Mesendoderm (in vitro differentiated cells): ENCODE data around the gene DIP2A.

Source experiments
- DNase-seq: peaks from one replicate; pipeline ENCODE4 v3.0.0; 2013
- H2AK5ac ChIP-seq: 2 replicates; pipeline ENCODE4 v1.6.1; 2013; ENCODE audit warnings: low read length, inconsistent platforms
- H2BK120ac ChIP-seq: 2 replicates; pipeline ENCODE4 v1.6.1; 2013; ENCODE audit warnings: low read depth, mild to moderate bottlenecking, low read length, moderate library complexity, mixed read lengths
- H2BK15ac ChIP-seq: replicated peaks from 2 replicates; pipeline ENCODE4 v1.6.1; 2013; ENCODE audit warnings: low read depth, mild to moderate bottlenecking, moderate library complexity
- H2BK5ac ChIP-seq: 2 replicates; pipeline ENCODE4 v1.6.1; 2013; ENCODE audit warnings: low read length, inconsistent platforms
- H3K18ac ChIP-seq: 2 replicates; pipeline ENCODE4 v1.6.1; 2013; ENCODE audit warnings: mild to moderate bottlenecking, low read length, mixed read lengths
- H3K23ac ChIP-seq: one replicate; pipeline ENCODE4 v1.6.1; 2013; ENCODE audit warnings: low read length
- H3K27ac ChIP-seq: 2 replicates; pipeline ENCODE4 v1.5.1; 2013; ENCODE audit warnings: low read depth, mild to moderate bottlenecking, inconsistent platforms, low read length, moderate library complexity
- H3K27me3 ChIP-seq: 2 replicates; pipeline ENCODE4 v1.6.1; 2013; ENCODE audit warnings: low read length, control low read depth, mild to moderate bottlenecking, inconsistent platforms; ENCODE audit not compliant: insufficient read depth, poor library complexity
- H3K36me3 ChIP-seq: 2 replicates; pipeline ENCODE4 v1.6.1; 2013; ENCODE audit warnings: low read length, inconsistent platforms; ENCODE audit not compliant: control insufficient read depth, insufficient read depth
- H3K4ac ChIP-seq: one replicate; pipeline ENCODE4 v1.6.1; 2013; ENCODE audit warnings: low read depth, mild to moderate bottlenecking, low read length, moderate library complexity
- H3K4me1 ChIP-seq: 2 replicates; pipeline ENCODE4 v1.6.1; 2013; ENCODE audit warnings: low read depth, low read length, inconsistent platforms; ENCODE audit not compliant: control insufficient read depth
- H3K4me2 ChIP-seq: 2 replicates; pipeline ENCODE4 v1.6.1; 2013; ENCODE audit warnings: low read length
- H3K4me3 ChIP-seq: 2 replicates; pipeline ENCODE4 v1.5.1; 2013; ENCODE audit warnings: mild to moderate bottlenecking, low read length
- H3K56ac ChIP-seq: one replicate; pipeline ENCODE4 v1.6.1; 2013; ENCODE audit warnings: low read length
- H3K79me1 ChIP-seq: 2 replicates; pipeline ENCODE4 v1.6.1; 2013; ENCODE audit warnings: low read length, inconsistent platforms
- H3K79me2 ChIP-seq: 2 replicates; pipeline ENCODE4 v1.6.1; 2013; ENCODE audit warnings: mild to moderate bottlenecking, low read length; ENCODE audit not compliant: control insufficient read depth, insufficient read depth
- H3K9ac ChIP-seq: 2 replicates; pipeline ENCODE4 v1.6.1; 2013; ENCODE audit warnings: low read length, inconsistent platforms
- H4K5ac ChIP-seq: one replicate; pipeline ENCODE4 v1.6.1; 2013; ENCODE audit warnings: low read length
- H4K8ac ChIP-seq: one replicate; pipeline ENCODE4 v1.6.1; 2013; ENCODE audit warnings: low read depth, mild to moderate bottlenecking, control low read depth, low read length, moderate library complexity
- WGBS: extraction: QIAGEN DNeasy Blood & Tissue Kit; methylation state at CpG from one replicate; pipeline ENCODE4 v1.1.7; 2013; ENCODE audit warnings: low lambda C conversion rate, missing lambda C conversion rate; ENCODE audit not compliant: insufficient coverage; ENCODE audit errors: extremely low coverage; 5-methylcytosine and 5-hydroxymethylcytosine counted together

The DIP2A gene

DNA sequence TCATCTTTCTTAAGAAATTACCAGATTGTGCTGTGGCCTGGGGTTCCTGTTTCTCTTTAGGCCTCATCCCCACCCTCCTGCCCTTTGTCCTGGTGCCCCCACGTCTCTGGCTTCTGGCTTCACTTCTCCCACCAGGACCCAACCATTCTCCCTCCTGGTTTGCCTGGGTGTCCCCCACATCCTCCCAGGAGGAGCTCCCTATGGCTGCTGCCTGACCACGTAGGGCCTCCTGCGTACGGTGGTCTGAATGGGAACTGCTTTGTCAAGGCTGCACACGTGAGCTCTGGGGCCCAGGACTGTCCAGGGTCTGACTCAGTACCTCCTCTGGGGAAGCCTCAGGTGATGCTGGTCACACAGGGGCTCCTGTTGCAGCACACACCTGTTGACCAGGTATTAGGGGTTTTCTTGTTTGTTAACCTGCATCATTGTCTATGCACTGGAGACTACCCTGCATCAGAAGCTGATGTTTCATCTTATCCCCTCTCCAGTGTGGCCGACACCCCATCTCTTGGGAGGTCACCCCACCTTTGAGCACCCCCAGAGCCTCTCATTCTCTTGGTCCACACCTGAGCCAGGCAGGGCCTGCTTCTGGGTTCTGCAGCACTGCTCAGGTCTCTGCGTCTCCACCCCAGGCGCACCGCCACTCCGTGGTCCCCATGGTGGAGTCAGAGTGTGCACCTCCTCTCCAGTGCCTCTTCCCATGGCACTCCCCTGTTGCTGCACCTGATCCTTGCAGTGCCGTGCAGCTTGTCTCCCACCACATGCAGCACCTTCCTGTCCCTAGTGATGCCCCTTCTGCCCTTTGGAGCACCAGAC is 80.4 kb downstream of the DIP2A start:
- Histone ChIP-seq H3K18ac (no peak overlapping the region), H3K4ac (no peak overlapping the region), H2BK15ac (no peak overlapping the region), H4K5ac (no peak overlapping the region), H2BK5ac (no peak overlapping the region), H3K23ac (no peak overlapping the region), H3K4me3 (no peak overlapping the region), H4K8ac (no peak overlapping the region), H3K79me2 (no peaks in the 10 kb centered on the region), H3K27ac (no peak overlapping the region), H3K56ac (no peak overlapping the region), H3K9ac (no peak overlapping the region), H2BK120ac (no peak overlapping the region), H3K79me1 (no peaks in the 10 kb centered on the region), H3K4me1 (no peaks in the 10 kb centered on the region), H3K27me3 (no peaks in the 10 kb centered on the region), H3K36me3 (peaks cover 1% of the 10 kb centered on the region), H2AK5ac (no peak overlapping the region), H3K4me2 (no peak overlapping the region)
- no peak for DNase-seq
- no CpG with 5 or more reads among the region's 11 CpGs for WGBS

- no peak for DNase-seq
- no peak overlapping the region for H3K56ac ChIP-seq
- no peak overlapping the region for H3K23ac ChIP-seq
- H2BK120ac ChIP-seq = no peak overlapping the region
- H2AK5ac ChIP-seq = no peak overlapping the region
- no peak overlapping the region for H4K8ac ChIP-seq
- H3K18ac ChIP-seq = no peak overlapping the region
- H3K4me2 ChIP-seq = no peak overlapping the region
- no peak overlapping the region for H3K27ac ChIP-seq
- H3K79me2 ChIP-seq = no peaks in the 10 kb centered on the region
- no peak overlapping the region for H2BK15ac ChIP-seq
- no peaks in the 10 kb centered on the region for H3K4me1 ChIP-seq
- no peak overlapping the region for H3K9ac ChIP-seq
- peaks cover 1% of the 10 kb centered on the region for H3K36me3 ChIP-seq
- H3K79me1 ChIP-seq = no peaks in the 10 kb centered on the region
- H3K4me3 ChIP-seq = no peak overlapping the region
- WGBS = no CpG with 5 or more reads among the region's 11 CpGs
- H3K4ac ChIP-seq = no peak overlapping the region
- no peak overlapping the region for H4K5ac ChIP-seq
- no peaks in the 10 kb centered on the region for H3K27me3 ChIP-seq
- H2BK5ac ChIP-seq = no peak overlapping the region
These were observed 81.5 kb downstream of the DIP2A start for GRCh38 chr21:46540087-46540710.

DNA sequence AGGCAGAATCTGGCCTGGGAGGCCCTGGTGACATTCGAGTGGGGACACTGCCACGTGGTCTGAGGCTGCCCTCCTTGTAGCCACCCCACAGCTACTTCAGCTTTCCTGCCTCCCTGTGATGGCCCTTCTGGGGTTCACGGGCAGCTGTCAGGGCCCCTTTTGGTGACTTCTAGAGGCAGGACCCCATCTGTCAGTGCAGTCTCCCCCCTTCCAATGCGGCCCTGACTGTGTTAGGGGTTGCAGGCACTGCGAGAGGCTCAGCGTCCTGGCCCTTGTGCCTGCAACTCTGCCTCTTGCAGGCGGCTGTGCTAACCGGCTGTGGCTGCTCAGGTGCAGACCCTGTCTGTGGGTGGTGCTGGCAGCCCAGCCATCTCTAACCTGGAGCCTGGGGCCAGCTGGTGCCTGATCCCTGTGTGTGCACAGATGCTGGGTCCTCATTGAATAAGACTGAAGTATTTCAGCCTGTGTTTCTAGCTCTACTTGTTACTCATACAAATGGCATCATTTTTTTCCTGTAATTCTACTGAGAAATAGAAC is 84.0 kb downstream of the DIP2A start:
- no peaks in the 10 kb centered on the region for H3K79me2 ChIP-seq
- no peak overlapping the region for H3K4me3 ChIP-seq
- H3K23ac ChIP-seq = no peak overlapping the region
- no peak overlapping the region for H4K5ac ChIP-seq
- no peak overlapping the region for H2BK15ac ChIP-seq
- no peak overlapping the region for H3K56ac ChIP-seq
- WGBS = no CpG with 5 or more reads among the region's 8 CpGs
- H3K27me3 ChIP-seq = no peaks in the 10 kb centered on the region
- H4K8ac ChIP-seq = no peak overlapping the region
- no peak overlapping the region for H2BK120ac ChIP-seq
- H3K27ac ChIP-seq = no peak overlapping the region
- no peak overlapping the region for H3K4ac ChIP-seq
- H3K9ac ChIP-seq = no peak overlapping the region
- no peak for DNase-seq
- no peak overlapping the region for H2BK5ac ChIP-seq
- peaks cover 5% of the 10 kb centered on the region for H3K36me3 ChIP-seq
- H2AK5ac ChIP-seq = no peak overlapping the region
- H3K79me1 ChIP-seq = no peaks in the 10 kb centered on the region
- no peak overlapping the region for H3K18ac ChIP-seq
- no peaks in the 10 kb centered on the region for H3K4me1 ChIP-seq
- H3K4me2 ChIP-seq = no peak overlapping the region

DNA sequence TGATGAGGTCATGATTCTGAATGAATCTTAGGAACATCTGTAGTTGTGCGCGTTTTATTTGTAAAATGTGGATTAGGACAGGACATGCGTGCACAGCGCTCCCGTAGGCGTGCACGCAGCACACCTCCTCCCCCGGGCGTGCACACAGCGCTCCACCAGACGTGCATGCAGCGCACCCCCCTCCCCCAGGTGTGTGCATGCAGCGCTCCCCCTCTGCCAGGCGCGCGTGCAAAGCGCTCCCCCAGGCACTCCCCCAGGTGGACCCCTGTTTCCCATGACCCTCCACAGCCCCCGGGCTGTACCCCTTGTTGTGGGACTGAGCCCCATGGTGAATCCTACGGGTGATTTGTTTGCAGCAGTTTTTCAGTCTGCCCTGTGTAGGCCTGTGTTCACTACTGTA is 84.6 kb downstream of the DIP2A start:
- Histone ChIP-seq H3K27ac (no peak overlapping the region), H3K4me3 (no peak overlapping the region), H3K27me3 (no peaks in the 10 kb centered on the region), H2BK5ac (no peak overlapping the region), H2AK5ac (no peak overlapping the region), H3K79me2 (no peaks in the 10 kb centered on the region), H3K18ac (no peak overlapping the region), H3K4ac (no peak overlapping the region), H3K9ac (no peak overlapping the region), H2BK15ac (no peak overlapping the region), H2BK120ac (no peak overlapping the region), H4K5ac (no peak overlapping the region), H3K23ac (no peak overlapping the region), H3K4me1 (no peaks in the 10 kb centered on the region), H3K56ac (no peak overlapping the region), H3K36me3 (peaks cover 5% of the 10 kb centered on the region), H4K8ac (no peak overlapping the region), H3K79me1 (no peaks in the 10 kb centered on the region), H3K4me2 (no peak overlapping the region)
- no CpG with 5 or more reads among the region's 19 CpGs for WGBS
- DNase-seq = no peak

DNA sequence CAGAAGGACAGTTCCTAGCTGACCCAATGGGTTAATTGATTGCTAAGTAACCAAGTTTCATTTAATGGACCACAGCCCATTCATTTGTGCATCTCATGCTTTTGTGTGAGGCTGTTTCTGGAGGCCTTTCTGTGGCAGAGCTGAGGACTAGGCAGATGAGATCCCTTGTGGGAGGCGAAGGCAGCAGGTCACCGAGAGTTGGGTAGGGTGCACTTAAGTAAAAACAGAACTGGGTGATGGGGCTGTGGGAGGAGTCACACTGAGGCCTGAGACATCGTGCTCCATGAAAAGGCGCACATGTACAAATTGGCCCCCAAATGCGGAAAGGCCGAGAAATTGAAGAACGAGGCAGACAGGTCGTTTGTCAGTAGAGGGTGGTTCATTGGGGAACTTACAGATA is 85.3 kb downstream of the DIP2A start:
- no CpG with 5 or more reads among the region's 8 CpGs for WGBS

More for the DNA sequence above, 85.3 kb downstream of the DIP2A start:
- Histone ChIP-seq H2BK120ac (no peak overlapping the region), H2BK15ac (no peak overlapping the region), H3K23ac (no peak overlapping the region), H3K4ac (no peak overlapping the region), H2AK5ac (no peak overlapping the region), H4K5ac (no peak overlapping the region), H3K79me1 (no peaks in the 10 kb centered on the region), H3K27me3 (no peaks in the 10 kb centered on the region), H3K4me2 (no peak overlapping the region), H3K36me3 (peaks cover 5% of the 10 kb centered on the region), H4K8ac (no peak overlapping the region), H3K56ac (no peak overlapping the region), H3K79me2 (no peaks in the 10 kb centered on the region), H2BK5ac (no peak overlapping the region), H3K27ac (no peak overlapping the region), H3K18ac (no peak overlapping the region), H3K4me3 (no peak overlapping the region), H3K9ac (no peak overlapping the region), H3K4me1 (no peaks in the 10 kb centered on the region)
- DNase-seq = no peak
